Endothelial cell (in vitro differentiated cells): ENCODE data around the gene PHC2. TPM values are rescaled to one million over a fixed set of nuclear protein-coding genes. Genes with fewer than 3 reads are reported as not detected.
A peak's percentile ranks its signal among the peaks of the same experiment; 100 is the strongest.

Experiments
- DNase-seq: peaks from one replicate; pipeline ENCODE4 v3.0.0; 2021; ENCODE audit warnings: low spot score
- H3K27ac Mint-ChIP-seq: one replicate; pipeline ENCODE4 v1.8.0; 2021; ENCODE audit warnings: mixed read lengths, inconsistent platforms; ENCODE audit not compliant: unreplicated experiment
- H3K27me3 Mint-ChIP-seq: one replicate; pipeline ENCODE4 v1.8.0; 2021; ENCODE audit warnings: mild to moderate bottlenecking, moderate library complexity, mixed read lengths, inconsistent platforms; ENCODE audit not compliant: unreplicated experiment
- H3K36me3 Mint-ChIP-seq: one replicate; pipeline ENCODE4 v1.8.0; 2021; ENCODE audit warnings: mild to moderate bottlenecking, low read depth, mixed read lengths, inconsistent platforms; ENCODE audit not compliant: unreplicated experiment
- H3K4me1 Mint-ChIP-seq: one replicate; pipeline ENCODE4 v1.8.0; 2021; ENCODE audit warnings: mild to moderate bottlenecking, mixed read lengths, inconsistent platforms; ENCODE audit not compliant: unreplicated experiment
- H3K4me3 Mint-ChIP-seq: one replicate; pipeline ENCODE4 v1.8.0; 2021; ENCODE audit warnings: mild to moderate bottlenecking, mixed read lengths, inconsistent platforms; ENCODE audit not compliant: unreplicated experiment
- H3K9me3 Mint-ChIP-seq: one replicate; pipeline ENCODE4 v1.8.0; 2021; ENCODE audit warnings: mixed read lengths, inconsistent platforms; ENCODE audit not compliant: unreplicated experiment
- CTCF ChIP-seq: fragments of 200-600 bp; sonication (generic); IDR thresholded peaks from one replicate; pipeline ENCODE4 v1.5.0; 2021; ENCODE audit warnings: antibody characterized with exemption; ENCODE audit not compliant: unreplicated experiment
- total RNA-seq: library from RNA; stranded (reverse); fragmentation: NEBNext Ultra II Directional; extraction: Animal tissue kit (Norgen Biotek cat#: 25700); gene quantifications from one replicate; pipeline ENCODE4 v1.2.1, GENCODE V29; 2021; ENCODE audit not compliant: unreplicated experiment

PHC2 gene
- total RNA-seq, 1 donor from 2014 or later, result 177 TPM

GRCh38 chr1:33343539-33343938 is 87.4 kb downstream of the PHC2 start:
- no peak for DNase-seq

GRCh38 chr1:33342041-33342723 is 88.7 kb downstream of the PHC2 start:
- peaks cover 9% of the 10 kb centered on the region for H3K27me3 Mint-ChIP-seq
- H3K36me3 Mint-ChIP-seq, result peaks cover 39% of the 10 kb centered on the region
- no peak for DNase-seq
- peak overlapping the region; percentile 39 for H3K4me3 Mint-ChIP-seq
- peaks cover 84% of the 10 kb centered on the region for H3K4me1 Mint-ChIP-seq
- H3K27ac Mint-ChIP-seq, result no peak overlapping the region
- no peak for TF ChIP-seq CTCF
- no peaks in the 10 kb centered on the region for H3K9me3 Mint-ChIP-seq

More at GRCh38 chr1:33343539-33343938, 87.4 kb downstream of the PHC2 start:
- Mint-ChIP-seq H3K27me3 (peaks cover 14% of the 10 kb centered on the region), H3K4me1 (peaks cover 84% of the 10 kb centered on the region), H3K27ac (no peak overlapping the region), H3K4me3 (no peak overlapping the region), H3K36me3 (peaks cover 40% of the 10 kb centered on the region), H3K9me3 (no peaks in the 10 kb centered on the region)
- no peak for TF ChIP-seq CTCF

GRCh38 chr1:33341190-33341589 is 89.7 kb downstream of the PHC2 start:
- DNase-seq, result no peak
- TF ChIP-seq CTCF, result no peak
- Mint-ChIP-seq H3K4me1 (peaks cover 79% of the 10 kb centered on the region), H3K27me3 (peaks cover 6% of the 10 kb centered on the region), H3K27ac (no peak overlapping the region), H3K4me3 (peak overlapping the region; percentile 60), H3K9me3 (no peaks in the 10 kb centered on the region), H3K36me3 (peaks cover 34% of the 10 kb centered on the region)

- peak overlapping the region; percentile 24 for H3K27ac Mint-ChIP-seq
- H3K4me3 Mint-ChIP-seq, result no peak overlapping the region
- TF ChIP-seq CTCF, result no peak
- H3K4me1 Mint-ChIP-seq, result peaks cover 78% of the 10 kb centered on the region
- H3K27me3 Mint-ChIP-seq, result peaks cover 9% of the 10 kb centered on the region
- H3K36me3 Mint-ChIP-seq, result peaks cover 34% of the 10 kb centered on the region
- no peak for DNase-seq
- H3K9me3 Mint-ChIP-seq, result no peaks in the 10 kb centered on the region
Observed at GRCh38 chr1:33339413-33339812, 91.5 kb downstream of the PHC2 start.

GRCh38 chr1:33338440-33339211 is 92.3 kb downstream of the PHC2 start:
- H3K27ac Mint-ChIP-seq, result peak overlapping the region; percentile 57
- DNase-seq, result no peak
- peaks cover 34% of the 10 kb centered on the region for H3K36me3 Mint-ChIP-seq
- no peaks in the 10 kb centered on the region for H3K9me3 Mint-ChIP-seq
- no peak for TF ChIP-seq CTCF
- peak overlapping the region; percentile 59 for H3K4me3 Mint-ChIP-seq
- peaks cover 77% of the 10 kb centered on the region for H3K4me1 Mint-ChIP-seq
- H3K27me3 Mint-ChIP-seq, result peaks cover 9% of the 10 kb centered on the region
